ENCODE measurements around the gene NKIRAS1.

DNA sequence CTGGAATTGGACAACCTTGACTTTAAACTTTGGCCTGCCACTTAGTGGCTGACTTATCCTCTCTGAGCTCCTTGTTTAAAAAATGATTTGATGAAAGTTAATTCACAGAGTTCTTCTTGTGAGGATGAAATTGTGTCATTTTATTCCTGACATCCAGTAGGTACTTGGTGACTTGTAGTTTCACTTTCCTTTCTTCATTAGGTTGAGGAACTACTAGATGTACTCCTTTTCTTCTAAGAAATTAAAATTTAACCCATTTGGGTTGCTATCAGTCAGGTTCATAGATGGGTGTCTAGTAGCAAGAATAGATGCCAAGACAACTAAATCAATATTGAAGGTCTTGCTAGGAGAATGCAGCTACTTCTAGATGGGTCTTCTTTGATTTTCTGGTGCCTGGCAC is 33.5 kb upstream of the NKIRAS1 start:
- TF ChIP-seq YY1 (IDR thresholded peaks at IDR 0.05; ENCODE audit: insufficient read depth, insufficient read length) = no peak
- TF ChIP-seq ZNF274 (IDR thresholded peaks at IDR 0.05; ENCODE audit: low read depth, low read length) = no peak
